ENCODE measurements around the gene NCAM2.

DNA sequence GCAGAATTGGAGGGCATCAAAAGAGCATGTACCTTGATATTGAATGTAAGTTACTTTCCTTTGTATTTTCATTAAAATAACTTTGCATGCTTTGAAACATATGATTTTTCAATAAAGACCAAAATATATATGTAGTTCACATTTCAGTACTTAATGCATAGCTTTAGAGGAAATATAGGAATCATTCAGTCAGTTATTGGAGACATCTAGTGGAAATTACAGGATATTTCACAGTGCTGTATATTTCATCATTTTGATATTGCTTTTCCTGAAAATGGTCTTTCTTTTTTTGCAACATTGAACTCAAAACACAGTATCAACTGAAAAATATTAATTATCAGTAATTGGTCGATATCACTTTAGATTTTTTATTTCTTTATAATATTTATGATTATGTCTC is 375.8 kb downstream of the NCAM2 start:
- TF ChIP-seq, protein P1, sequence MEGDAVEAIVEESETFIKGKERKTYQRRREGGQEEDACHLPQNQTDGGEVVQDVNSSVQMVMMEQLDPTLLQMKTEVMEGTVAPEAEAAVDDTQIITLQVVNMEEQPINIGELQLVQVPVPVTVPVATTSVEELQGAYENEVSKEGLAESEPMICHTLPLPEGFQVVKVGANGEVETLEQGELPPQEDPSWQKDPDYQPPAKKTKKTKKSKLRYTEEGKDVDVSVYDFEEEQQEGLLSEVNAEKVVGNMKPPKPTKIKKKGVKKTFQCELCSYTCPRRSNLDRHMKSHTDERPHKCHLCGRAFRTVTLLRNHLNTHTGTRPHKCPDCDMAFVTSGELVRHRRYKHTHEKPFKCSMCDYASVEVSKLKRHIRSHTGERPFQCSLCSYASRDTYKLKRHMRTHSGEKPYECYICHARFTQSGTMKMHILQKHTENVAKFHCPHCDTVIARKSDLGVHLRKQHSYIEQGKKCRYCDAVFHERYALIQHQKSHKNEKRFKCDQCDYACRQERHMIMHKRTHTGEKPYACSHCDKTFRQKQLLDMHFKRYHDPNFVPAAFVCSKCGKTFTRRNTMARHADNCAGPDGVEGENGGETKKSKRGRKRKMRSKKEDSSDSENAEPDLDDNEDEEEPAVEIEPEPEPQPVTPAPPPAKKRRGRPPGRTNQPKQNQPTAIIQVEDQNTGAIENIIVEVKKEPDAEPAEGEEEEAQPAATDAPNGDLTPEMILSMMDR (IDR thresholded peaks at IDR 0.05): peak in 5 of 12 donors; percentile 5 to 28 (median 27)
- TF ChIP-seq POLR2A (IDR thresholded peaks at IDR 0.05): no peak

Data from heart left ventricle (tissue), 13 donors.